GM19240 (cell line): ENCODE data around the gene PDGFD.

Experiments used
- DNase-seq: peaks from one replicate; pipeline ENCODE4 v3.0.0; 2011; ENCODE audit warnings: low spot score; ENCODE audit not compliant: insufficient read length

PDGFD gene

GRCh38 chr11:103890654-103891053 lies 273.3 kb downstream of the PDGFD start:
- DNase-seq, result no peak

- no peak for DNase-seq
Measured at GRCh38 chr11:103889679-103890078, 274.3 kb downstream of the PDGFD start.

- DNase-seq, result no peak
Measured at GRCh38 chr11:103888541-103888951, 275.4 kb downstream of the PDGFD start.

GRCh38 chr11:103887001-103887658 lies 276.8 kb downstream of the PDGFD start:
- DNase-seq, result no peak

GRCh38 chr11:103883856-103884255 lies 280.1 kb downstream of the PDGFD start:
- no peak for DNase-seq

- DNase-seq, result no peak
Measured at GRCh38 chr11:103883291-103883690, 280.7 kb downstream of the PDGFD start.

- no peak for DNase-seq
Measured at GRCh38 chr11:103881584-103881983, 282.4 kb downstream of the PDGFD start.

GRCh38 chr11:103880968-103881367 lies 283.0 kb downstream of the PDGFD start:
- no peak for DNase-seq

- no peak for DNase-seq
Measured at GRCh38 chr11:103878646-103879045, 285.3 kb downstream of the PDGFD start.

- DNase-seq, result no peak
Measured at GRCh38 chr11:103877221-103877620, 286.7 kb downstream of the PDGFD start.

GRCh38 chr11:103875855-103876510 lies 288.0 kb downstream of the PDGFD start:
- peak; percentile 20 for DNase-seq

- no peak for DNase-seq
Measured at GRCh38 chr11:103872748-103873147, 291.2 kb downstream of the PDGFD start.

- DNase-seq, result no peak
Measured at GRCh38 chr11:103871923-103872551, 291.9 kb downstream of the PDGFD start.

- DNase-seq, result no peak
Measured at GRCh38 chr11:103870821-103871309, 293.1 kb downstream of the PDGFD start.

- no peak for DNase-seq
Measured at GRCh38 chr11:103867481-103867880, 296.5 kb downstream of the PDGFD start.

- DNase-seq, result no peak
Measured at GRCh38 chr11:103863497-103863896, 300.4 kb downstream of the PDGFD start.

GRCh38 chr11:103862802-103863174 lies 301.2 kb downstream of the PDGFD start:
- DNase-seq, result no peak

- peak; percentile 11 for DNase-seq
Measured at GRCh38 chr11:103862094-103862801, 301.7 kb downstream of the PDGFD start.
